Endothelial cell of umbilical vein (primary cell): ENCODE measurements around the gene CCDC170. TPM values are rescaled to one million over a fixed set of nuclear protein-coding genes. Genes with fewer than 3 reads are reported as not detected.

Source experiments
- BruUV-seq: library from RNA; stranded (reverse); fragments of 400-500 nt; replicated peaks from 2 replicates; lab custom pipeline; 2021; lab: Mats Ljungman, UMichigan
- CTCF ChIA-PET: fragments of 300-600, 350-600 bp; sonication (Branson Sonifier 250); formaldehyde crosslinking; loops from one replicate; lab custom pipeline; 2021; ENCODE audit warnings: antibody characterized with exemption, inconsistent platforms; lab: Charles Lee
- POLR2A ChIA-PET: fragments of 300-600, 350-600 bp; sonication (Branson Sonifier 250); formaldehyde crosslinking; loops from one replicate; lab custom pipeline; 2021; ENCODE audit warnings: antibody characterized with exemption, inconsistent platforms; lab: Charles Lee
- DNase-seq: peaks from one replicate; pipeline ENCODE4 v3.0.0-alpha.2; 2011; ENCODE audit warnings: low read depth, low spot score
- FAIRE-seq: peaks from 2 replicates; lab custom pipeline; 2011; peaks lifted over from hg19 to GRCh38; lab: Jason Lieb, UNC
- H2AFZ ChIP-seq: 2 replicates; pipeline ENCODE4 v1.6.0; 2012; ENCODE audit warnings: low read depth, low read length, control low read depth, inconsistent platforms
- H3K27ac ChIP-seq: 2 replicates; pipeline ENCODE4 v1.5.1; 2011; ENCODE audit warnings: low read depth, mild to moderate bottlenecking, control low read depth, low read length, moderate library complexity; ENCODE audit not compliant: insufficient read depth
- H3K27me3 ChIP-seq, 2 experiments: 2 replicates each; pipeline versions ENCODE4 v1.6.0 to v1.6.1; 2011; ENCODE audit warnings: low read length in 2 of 2, mixed read lengths in 1 of 2; ENCODE audit not compliant: control insufficient read depth in 2 of 2, insufficient read depth in 2 of 2
- H3K36me3 ChIP-seq, 2 experiments: 2 replicates in 1 of 2; 3 replicates in 1 of 2; pipeline ENCODE4 v1.5.1; 2011; ENCODE audit warnings: low read length in 2 of 2, mild to moderate bottlenecking in 1 of 2, moderate library complexity in 1 of 2; ENCODE audit not compliant: control insufficient read depth in 2 of 2, insufficient read depth in 2 of 2; ENCODE audit errors: extremely low read depth in 1 of 2
- H3K4me1 ChIP-seq: 3 replicates; pipeline ENCODE4 v1.5.1; 2011; ENCODE audit warnings: mild to moderate bottlenecking, low read length; ENCODE audit not compliant: control insufficient read depth, insufficient read depth; ENCODE audit errors: extremely low read depth
- H3K4me2 ChIP-seq: 2 replicates; pipeline ENCODE4 v1.6.1; 2011; ENCODE audit warnings: low read length, control low read depth, mixed read lengths; ENCODE audit not compliant: insufficient read depth
- H3K4me3 ChIP-seq, 3 experiments: fragments of 200-600 bp in 1 of 3; sonication (generic), shearing (Covaris generic) in 1 of 3; replicated peaks in 1 of 3; 2 replicates each; pipeline ENCODE4 v1.5.1; 2011 to 2016; ENCODE audit warnings: control low read depth in 3 of 3, low read length in 3 of 3, mild to moderate bottlenecking in 2 of 3, inconsistent platforms in 1 of 3, low read depth in 1 of 3, moderate library complexity in 1 of 3; ENCODE audit not compliant: insufficient read depth in 1 of 3
- H3K79me2 ChIP-seq: 2 replicates; pipeline ENCODE4 v1.6.0; 2012; ENCODE audit warnings: low read length, inconsistent platforms; ENCODE audit not compliant: control insufficient read depth, insufficient read depth
- H3K9ac ChIP-seq: replicated peaks from 2 replicates; pipeline ENCODE3; 2011; ENCODE audit warnings: low read length, control low read depth; ENCODE audit not compliant: insufficient read depth; ENCODE audit errors: extremely low read depth
- H3K9me1 ChIP-seq: replicated peaks from 3 replicates; pipeline ENCODE4 v1.6.0; 2011; ENCODE audit warnings: mild to moderate bottlenecking, low read length; ENCODE audit not compliant: control insufficient read depth, insufficient read depth; ENCODE audit errors: extremely low read depth
- H3K9me3 ChIP-seq: replicated peaks from 2 replicates; pipeline ENCODE4 v1.5.1; 2012; ENCODE audit warnings: low read length, inconsistent platforms; ENCODE audit not compliant: control insufficient read depth, insufficient read depth
- H4K20me1 ChIP-seq: replicated peaks from 2 replicates; pipeline ENCODE3; 2011; ENCODE audit warnings: mild to moderate bottlenecking, low read length; ENCODE audit not compliant: control insufficient read depth, insufficient read depth; ENCODE audit errors: extremely low read depth
- EZH2 ChIP-seq: IDR thresholded peaks from 2 replicates; pipeline ENCODE4 v1.6.1; 2012; ENCODE audit warnings: borderline replicate concordance, low read depth, mild to moderate bottlenecking, moderate library complexity, low read length, inconsistent platforms; ENCODE audit not compliant: severe bottlenecking
- FOS ChIP-seq: IDR thresholded peaks from 2 replicates; pipeline ENCODE4 v1.6.1; 2011; ENCODE audit warnings: mild to moderate bottlenecking, low read length, moderate library complexity, borderline replicate concordance; ENCODE audit not compliant: insufficient read depth
- GATA2 ChIP-seq: IDR thresholded peaks from 2 replicates; pipeline ENCODE4 v1.7.0; 2011; ENCODE audit warnings: low read depth, mild to moderate bottlenecking, moderate library complexity, mixed read lengths, low read length; ENCODE audit not compliant: insufficient read length, insufficient read depth
- JUN ChIP-seq: IDR thresholded peaks from 2 replicates; pipeline ENCODE4 v1.6.1; 2011; ENCODE audit warnings: borderline replicate concordance, low read depth; ENCODE audit not compliant: insufficient read length, insufficient read depth
- MYC ChIP-seq: IDR thresholded peaks from one replicate; pipeline ENCODE4 v1.6.1; 2011; ENCODE audit warnings: mild to moderate bottlenecking, low read depth, low read length
- POLR2A ChIP-seq: IDR thresholded peaks from 2 replicates; pipeline ENCODE4 v1.6.1; 2012; ENCODE audit warnings: low read depth, mild to moderate bottlenecking, control low read depth, low read length
- POLR2AphosphoS5 ChIP-seq: IDR thresholded peaks from 2 replicates; pipeline ENCODE4 v1.6.1; 2012; ENCODE audit warnings: low read depth, mild to moderate bottlenecking, control low read depth, low read length, moderate library complexity; ENCODE audit not compliant: insufficient read depth
- dilution Hi-C: fragments of 300-500 bp; cut with MboI; formaldehyde crosslinking; loops from one replicate; pipeline ENCODE4 v1.15.0; 2019; ENCODE audit warnings: low sequenced_read_pairs; ENCODE audit not compliant: extremely low pct_ligation_motif_present
- intact Hi-C: fragments of 100-400 bp; cut with micrococcal nuclease; formaldehyde crosslinking; loops from one replicate; pipeline ENCODE4 v1.10.0; 2022
- polyA plus RNA-seq, 4 experiments: library from polyadenylated mRNA; depleted of rRNA in 3 of 4; stranded (reverse) in 3 of 4; unstranded in 1 of 4; fragments of >200 nt; gene quantifications; 2 replicates each; pipeline versions ENCODE4 v1.2.1 to v1.2.3, GENCODE V29; 2011 to 2012; ENCODE audit warnings: missing spikeins in 1 of 4
- total RNA-seq: library from RNA; stranded (reverse); gene quantifications from 2 replicates; pipeline ENCODE4 v1.2.3, GENCODE V29; 2021
- TF ChIP-seq, protein P1 (sequence below): IDR thresholded peaks from 2 replicates; pipeline ENCODE4 v1.6.1; 2011; ENCODE audit not compliant: insufficient read depth, insufficient read length
- TF ChIP-seq, protein P2 (sequence below), 2 donors: IDR thresholded peaks; 1 replicate in 1 of 2; 2 replicates in 1 of 2; pipeline ENCODE4 v1.5.1; 2011; ENCODE audit warnings: low read length in 2 of 2, mild to moderate bottlenecking in 2 of 2, moderate library complexity in 2 of 2, control low read depth in 1 of 2, inconsistent platforms in 1 of 2, low read depth in 1 of 2; ENCODE audit not compliant: insufficient read depth in 1 of 2; ENCODE audit errors: extremely low read depth in 1 of 2

The CCDC170 gene
- total and polyA plus RNA-seq, 2 donors (not counting 3 experiments of a cell fraction or from before 2014, with no cell fraction given), result 0.07 to 0.21 TPM

DNA sequence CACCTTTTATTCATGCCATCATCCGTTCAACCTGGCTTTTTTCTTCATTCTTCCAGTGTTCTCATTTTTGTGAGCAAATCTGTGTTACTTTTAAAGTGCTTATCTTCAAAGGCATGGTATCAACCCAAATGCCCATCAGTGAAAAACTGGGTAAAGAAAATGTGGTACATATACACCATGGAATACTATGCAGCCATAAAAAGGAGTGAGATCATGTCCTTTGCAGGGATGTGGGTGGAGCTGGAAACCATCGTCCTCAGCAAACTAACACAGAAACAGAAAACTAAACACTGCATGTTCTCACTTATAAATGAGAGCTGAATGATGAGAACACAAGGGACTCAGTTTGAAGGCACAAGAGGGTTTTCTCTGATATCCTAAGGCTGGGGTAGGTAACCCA is 130.3 kb downstream of the CCDC170 start:
- POLR2A ChIA-PET, result no interaction called here
- TF ChIP-seq, protein P1, sequence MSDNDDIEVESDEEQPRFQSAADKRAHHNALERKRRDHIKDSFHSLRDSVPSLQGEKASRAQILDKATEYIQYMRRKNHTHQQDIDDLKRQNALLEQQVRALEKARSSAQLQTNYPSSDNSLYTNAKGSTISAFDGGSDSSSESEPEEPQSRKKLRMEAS, result no peak
- TF ChIP-seq POLR2A (no peak), GATA2 (no peak), EZH2 (no peak), POLR2AphosphoS5 (no peak), FOS (no peak), JUN (no peak), MYC (no peak)
- TF ChIP-seq, protein P2, sequence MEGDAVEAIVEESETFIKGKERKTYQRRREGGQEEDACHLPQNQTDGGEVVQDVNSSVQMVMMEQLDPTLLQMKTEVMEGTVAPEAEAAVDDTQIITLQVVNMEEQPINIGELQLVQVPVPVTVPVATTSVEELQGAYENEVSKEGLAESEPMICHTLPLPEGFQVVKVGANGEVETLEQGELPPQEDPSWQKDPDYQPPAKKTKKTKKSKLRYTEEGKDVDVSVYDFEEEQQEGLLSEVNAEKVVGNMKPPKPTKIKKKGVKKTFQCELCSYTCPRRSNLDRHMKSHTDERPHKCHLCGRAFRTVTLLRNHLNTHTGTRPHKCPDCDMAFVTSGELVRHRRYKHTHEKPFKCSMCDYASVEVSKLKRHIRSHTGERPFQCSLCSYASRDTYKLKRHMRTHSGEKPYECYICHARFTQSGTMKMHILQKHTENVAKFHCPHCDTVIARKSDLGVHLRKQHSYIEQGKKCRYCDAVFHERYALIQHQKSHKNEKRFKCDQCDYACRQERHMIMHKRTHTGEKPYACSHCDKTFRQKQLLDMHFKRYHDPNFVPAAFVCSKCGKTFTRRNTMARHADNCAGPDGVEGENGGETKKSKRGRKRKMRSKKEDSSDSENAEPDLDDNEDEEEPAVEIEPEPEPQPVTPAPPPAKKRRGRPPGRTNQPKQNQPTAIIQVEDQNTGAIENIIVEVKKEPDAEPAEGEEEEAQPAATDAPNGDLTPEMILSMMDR (IDR thresholded peaks at IDR 0.05; ENCODE audit: extremely low read depth in 1 of 2, insufficient read depth in 1 of 2, low read depth in 1 of 2, low read length in 2 of 2), result no peak
- no TSS peak for BruUV-seq
- H3K27me3 ChIP-seq, result peaks cover 0 to 2% of the 10 kb centered on the region in 2 experiments
- H3K9ac ChIP-seq, result no peak overlapping the region
- no peaks in the 10 kb centered on the region for H4K20me1 ChIP-seq
- FAIRE-seq, result no peak
- intact Hi-C loops (no loop called here), dilution Hi-C loops (no loop called here)
- no peak for DNase-seq
- CTCF ChIA-PET, result no interaction called here
- no peaks in the 10 kb centered on the region for H3K4me1 ChIP-seq
- no peak overlapping the region for H3K4me2 ChIP-seq
- no peak overlapping the region for H2AFZ ChIP-seq
- no peaks in the 10 kb centered on the region for H3K9me1 ChIP-seq
- no peaks in the 10 kb centered on the region for H3K9me3 ChIP-seq
- H3K4me3 ChIP-seq, result no peak overlapping the region
- no peak overlapping the region for H3K27ac ChIP-seq
- no peaks in the 10 kb centered on the region for H3K79me2 ChIP-seq
- no peaks in the 10 kb centered on the region for H3K36me3 ChIP-seq
